ENCODE measurements around the gene SULT1C2.

The SULT1C2 gene

DNA sequence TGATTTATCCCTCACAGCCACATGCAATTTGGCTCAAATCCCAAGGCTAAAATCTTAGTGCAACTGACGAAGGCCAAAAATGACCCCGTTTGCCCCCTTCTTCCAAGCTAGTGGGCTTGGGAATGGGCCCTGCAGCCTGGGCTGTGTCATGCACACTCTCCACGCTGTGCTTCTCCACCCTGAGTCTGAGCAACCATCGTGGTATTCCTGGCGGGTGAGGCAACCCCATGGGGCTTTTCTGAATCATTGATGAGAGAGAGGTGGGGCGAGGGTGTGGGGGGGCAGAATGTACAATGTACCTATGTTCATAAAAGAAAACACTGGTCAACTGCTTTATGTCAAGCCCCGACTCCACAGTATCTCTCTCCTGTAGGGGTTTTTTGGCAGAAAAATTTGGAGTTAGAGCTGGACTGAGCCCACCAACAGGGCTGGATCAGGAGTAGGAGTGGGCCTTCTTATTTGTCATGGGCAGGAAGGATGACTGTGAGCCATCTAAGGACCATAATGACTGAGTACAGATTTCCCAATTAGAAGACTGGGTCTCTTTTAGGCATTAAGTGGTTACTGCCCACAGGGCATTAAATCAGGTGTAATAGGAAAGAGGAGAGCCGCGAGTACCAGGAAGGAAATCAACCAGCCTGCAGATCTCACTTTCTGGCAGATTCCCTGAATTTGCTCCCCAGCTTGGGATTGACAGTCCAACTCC, 8.9 kb downstream of the SULT1C2 start:
- FAIRE-seq = no peak

DNA sequence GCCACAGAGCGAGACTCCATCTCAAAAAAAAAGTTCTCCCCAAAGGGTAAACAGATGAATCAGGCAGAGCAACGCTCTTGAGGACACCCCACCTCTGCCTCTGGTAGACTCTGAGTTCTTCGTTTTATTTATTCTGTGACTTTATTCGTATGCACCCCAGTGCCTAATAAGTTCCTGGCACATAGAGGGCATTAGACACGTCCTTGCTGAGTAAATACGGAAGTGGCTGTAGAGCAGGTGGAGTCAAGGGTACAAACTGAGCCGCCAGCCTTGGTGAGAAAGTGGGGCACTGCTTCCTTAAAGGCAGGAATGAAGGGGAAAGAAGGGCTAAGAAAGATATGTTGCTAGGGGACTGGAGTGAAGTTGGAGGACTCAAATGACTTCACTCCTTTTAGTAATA, 12.9 kb downstream of the SULT1C2 start:
- FAIRE-seq = no peak

DNA sequence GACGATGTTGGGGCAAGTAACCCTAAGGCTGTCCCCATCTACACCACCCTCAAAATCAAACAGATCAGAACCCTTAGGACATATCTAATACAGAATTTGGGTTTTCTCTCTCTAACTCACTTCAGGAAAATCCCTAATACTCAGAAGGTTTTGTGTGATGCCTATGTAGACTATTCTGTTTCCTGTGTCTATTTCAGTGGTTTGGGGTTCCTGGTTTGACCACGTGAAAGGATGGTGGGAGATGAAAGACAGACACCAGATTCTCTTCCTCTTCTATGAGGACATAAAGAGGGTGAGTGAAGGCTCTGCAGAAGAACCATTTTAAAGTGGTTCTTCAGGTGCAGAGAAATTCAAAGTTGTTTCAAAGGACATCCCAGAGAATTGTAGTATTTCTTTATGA, 16.3 kb downstream of the SULT1C2 start:
- FAIRE-seq = no peak

DNA sequence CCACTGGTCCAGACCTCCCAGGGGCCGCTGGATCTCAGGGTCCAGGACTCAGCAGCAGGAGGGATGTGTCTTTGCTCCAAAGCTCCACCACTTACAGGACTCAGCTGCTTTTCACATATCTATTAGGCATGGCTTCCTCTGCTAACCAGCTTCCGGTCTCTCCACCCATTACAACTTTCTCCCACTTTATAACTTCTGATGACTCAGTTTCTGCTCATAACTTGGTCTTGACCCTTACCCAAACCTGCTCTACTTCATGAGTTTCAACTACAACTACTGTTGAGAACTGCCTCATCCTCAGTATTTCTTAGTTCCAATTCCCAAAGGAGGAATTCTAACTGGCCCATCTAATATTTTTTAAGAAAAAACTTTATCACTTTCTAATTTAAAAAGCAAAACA, 17.2 kb downstream of the SULT1C2 start:
- no peak for FAIRE-seq

DNA sequence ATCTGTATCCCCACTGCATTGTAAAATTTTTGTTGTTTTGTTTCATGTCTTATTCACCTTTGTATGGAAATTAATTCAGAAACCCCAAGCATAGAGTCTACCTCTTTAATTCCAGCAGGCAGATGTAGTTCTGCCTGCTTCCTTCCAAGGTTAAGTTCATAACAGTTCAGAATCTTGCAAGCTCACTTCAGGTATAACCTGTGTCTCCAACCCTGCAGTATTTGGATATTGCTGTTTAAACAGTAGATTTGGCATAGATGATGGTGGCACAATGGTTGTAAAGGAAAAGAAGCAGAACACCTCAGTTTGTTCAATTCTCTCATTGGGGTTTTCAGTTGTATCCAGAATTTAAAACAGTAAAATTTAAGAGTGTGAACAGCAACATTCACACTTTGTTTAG, 21.2 kb downstream of the SULT1C2 start:
- no peak for FAIRE-seq

DNA sequence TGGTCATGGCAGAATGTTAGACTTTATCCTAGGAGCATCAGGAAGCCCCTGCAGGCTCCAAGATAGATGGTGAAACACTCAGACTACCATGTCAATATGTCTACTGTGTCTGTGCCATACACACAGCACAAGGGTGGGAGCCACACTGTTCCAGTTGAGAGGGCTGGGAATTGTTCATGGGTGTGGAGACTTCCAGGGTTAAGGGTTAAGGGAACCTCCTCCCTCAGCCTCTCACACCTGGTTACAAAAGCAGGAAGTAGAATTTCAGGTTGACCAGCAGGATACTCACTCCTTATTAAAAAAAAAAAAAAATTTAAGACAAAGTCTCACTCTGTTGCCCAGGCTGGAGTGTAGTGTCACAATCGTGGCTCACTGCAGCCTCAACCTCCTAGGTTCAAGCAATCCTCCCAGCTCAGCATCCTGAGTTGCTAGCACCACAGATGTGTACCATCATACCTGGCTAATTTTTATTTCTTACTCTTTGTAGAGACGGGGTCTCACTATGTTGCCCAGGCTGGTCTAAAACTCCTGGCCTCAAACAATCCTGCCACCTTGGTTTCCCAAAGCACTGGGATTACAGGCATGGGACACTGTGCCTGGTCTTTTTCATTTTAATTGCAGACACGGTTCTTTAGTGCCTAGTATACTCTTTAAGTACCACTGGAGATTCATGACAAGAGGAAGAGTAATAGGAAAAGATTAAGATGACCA, 26.0 kb downstream of the SULT1C2 start:
- no peak for FAIRE-seq

DNA sequence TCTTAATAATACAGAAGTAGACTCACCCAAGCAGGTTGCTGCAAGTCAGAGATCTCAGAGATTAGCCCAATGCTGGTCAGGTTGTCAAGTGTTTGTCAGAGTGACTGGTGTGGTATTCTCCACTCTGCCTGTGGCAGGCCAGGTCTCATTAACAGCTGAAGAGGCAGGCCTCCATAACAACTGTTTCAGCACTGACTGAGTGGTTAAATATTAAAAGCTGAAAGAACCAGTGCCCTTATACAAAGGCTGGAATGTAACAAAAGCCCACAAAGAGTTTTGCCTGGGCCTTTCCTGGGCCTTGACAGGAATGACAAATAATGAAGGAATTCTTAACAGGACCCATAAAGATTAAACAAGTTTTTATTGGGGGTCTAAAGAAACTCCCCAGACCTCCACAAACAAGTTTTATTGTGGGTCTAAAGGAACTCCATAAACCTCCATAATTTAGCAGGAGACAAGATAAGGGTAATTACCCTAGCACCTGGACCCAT, 26.8 kb downstream of the SULT1C2 start:
- no peak for FAIRE-seq

DNA sequence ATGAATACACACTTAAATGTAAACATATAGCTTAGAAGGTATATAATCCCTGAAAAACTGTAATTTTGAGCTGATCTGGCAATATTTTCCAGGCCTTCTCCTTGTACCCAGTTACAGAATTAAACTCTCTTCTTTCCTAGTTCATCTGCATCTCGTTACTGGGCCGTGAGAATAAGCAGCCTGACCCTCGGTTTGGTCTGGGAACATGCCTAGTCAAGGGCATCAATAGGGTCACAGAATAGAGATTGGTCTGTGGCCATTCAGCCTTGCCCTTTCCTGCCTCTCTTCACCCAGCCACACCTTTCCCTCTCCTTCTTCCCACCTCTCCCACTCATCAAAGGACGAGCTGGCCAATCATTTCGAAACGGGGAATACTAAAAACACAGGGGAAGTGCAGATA, 27.3 kb downstream of the SULT1C2 start:
- FAIRE-seq = no peak

DNA sequence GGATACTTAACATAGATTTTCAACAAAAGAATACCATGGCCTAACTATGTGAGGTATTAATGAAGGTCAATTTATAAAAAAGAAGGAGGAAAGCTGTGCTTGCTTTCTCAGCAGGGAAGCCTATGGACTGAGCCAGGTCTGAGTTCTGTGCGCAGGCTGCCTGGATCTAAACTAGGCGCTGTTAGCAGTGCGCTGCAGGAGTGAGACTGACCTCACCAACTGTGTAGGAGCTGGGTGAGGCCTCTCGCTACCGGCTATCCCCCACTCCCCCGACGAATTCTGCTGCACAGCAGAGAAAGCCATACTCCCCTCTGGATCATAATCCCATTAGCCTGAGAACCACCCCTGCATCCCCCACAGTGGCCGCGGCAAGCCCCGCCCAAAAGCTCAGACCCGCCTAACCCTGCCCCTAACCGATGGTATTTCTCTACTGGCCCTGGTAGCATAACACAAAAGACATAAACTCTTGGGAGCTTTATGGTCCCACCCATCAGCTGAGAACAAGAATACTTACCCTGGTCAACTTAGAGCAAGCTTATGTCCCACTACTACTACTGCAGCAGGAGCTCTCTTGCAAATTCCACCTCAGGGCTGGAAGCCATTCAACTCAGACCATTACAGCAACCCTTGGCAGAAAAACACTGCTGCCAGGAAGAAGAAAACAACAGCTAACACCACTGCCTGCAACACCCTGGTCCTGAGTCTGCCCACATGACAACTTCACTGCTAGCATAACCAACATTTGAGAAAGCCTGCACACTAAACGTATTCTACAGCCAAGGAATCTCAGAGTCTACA, 28.0 kb downstream of the SULT1C2 start:
- FAIRE-seq = no peak

DNA sequence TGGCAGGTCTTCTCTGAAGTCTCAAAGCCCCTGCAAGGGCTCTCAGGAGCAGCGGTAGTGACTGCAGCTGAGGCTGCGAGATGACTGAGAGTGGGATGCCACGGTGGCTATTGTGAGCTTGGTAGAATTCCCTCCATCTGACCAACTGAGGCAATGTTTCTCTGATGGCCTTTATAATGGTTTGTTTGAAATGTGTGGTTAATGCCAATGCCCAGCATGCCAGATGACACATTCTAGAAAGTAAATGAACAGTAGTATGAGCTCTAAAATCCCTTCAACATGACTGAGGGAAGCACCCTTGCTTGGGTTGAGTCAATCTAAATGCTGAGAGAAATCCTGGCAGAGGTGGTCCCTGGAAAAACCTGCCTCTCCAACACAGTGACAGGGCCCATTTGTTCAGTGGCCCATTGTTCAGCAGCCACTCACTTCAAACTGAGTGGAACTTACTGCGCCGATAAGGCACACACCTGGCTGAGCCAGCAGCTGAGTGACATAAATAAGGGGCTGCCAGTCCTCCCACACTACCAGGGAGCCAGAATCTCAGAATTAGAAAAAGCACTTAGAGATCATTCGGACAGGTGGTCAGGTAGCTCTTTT, 31.7 kb downstream of the SULT1C2 start:
- no peak for FAIRE-seq

DNA sequence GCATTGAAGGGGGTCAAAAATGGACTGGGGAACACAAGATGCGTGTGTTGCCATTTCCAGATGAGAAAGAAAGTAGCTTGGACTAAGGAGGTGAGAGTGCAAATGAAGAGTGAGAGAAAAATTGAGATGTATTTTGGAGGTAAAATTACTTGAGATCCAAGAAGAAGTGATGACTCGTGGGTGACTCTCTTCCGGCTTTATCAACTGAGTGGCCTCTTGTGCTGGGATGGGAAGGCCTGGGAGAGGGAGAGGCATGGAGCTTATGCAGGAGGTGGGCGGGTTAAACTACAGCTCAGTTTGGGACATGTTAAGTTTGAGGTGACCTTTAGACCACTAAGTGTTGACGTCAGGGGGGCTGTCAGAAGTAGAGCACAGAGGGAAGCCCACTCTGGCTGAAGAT, 34.9 kb downstream of the SULT1C2 start:
- no peak for FAIRE-seq

DNA sequence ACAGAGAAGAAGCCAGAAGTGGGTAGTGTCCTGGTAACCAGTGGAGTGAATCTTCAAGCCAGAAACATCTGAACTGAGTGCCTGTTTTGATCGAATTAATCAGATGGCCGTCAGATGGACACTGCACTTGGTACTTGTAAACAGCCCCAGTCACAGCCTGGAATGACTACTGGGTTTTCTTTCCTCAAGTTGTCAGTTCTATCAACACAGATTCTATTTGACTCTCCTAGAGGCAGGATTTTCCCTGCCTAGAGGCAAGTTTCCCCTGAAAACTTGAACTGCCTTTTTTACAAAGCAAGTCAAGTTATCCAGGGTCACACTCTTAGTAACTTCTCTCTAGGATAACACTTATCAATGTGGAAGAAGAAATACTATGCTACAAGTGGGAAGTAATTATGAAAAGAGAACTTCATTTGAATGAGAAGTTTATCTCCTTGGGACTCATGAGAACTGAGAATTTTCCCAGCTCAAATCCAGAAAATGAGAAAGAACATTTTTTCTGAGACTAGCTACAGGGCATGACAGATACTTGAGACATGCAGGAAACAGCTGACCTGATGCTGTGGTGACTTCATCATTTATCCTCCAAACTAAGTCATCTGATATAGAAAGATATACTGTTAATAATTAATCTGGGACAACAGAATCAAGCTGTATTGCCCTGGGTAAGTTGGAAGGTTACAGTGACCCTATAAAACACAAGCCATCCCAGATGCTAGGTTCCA, 36.0 kb downstream of the SULT1C2 start:
- no peak for FAIRE-seq

DNA sequence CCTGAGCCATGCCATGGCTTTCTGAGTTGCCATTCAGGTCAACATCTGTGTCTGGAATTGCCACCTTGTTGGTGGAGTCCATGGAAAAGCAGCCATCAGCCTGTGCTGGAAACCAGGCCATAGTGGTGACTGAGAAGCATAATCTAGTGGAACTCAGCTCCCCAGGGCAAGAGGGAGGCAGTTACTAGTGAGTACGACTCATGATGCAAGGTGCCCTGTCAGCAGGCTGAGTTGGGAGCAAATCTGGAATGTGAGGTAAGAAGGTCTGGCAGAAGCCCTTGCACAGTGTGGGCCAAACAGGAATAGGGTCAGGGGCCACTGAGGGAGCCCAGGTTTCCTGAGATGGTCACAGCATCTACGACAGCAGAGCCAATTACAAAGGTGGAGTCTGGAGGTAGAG, 37.1 kb downstream of the SULT1C2 start:
- no peak for FAIRE-seq

DNA sequence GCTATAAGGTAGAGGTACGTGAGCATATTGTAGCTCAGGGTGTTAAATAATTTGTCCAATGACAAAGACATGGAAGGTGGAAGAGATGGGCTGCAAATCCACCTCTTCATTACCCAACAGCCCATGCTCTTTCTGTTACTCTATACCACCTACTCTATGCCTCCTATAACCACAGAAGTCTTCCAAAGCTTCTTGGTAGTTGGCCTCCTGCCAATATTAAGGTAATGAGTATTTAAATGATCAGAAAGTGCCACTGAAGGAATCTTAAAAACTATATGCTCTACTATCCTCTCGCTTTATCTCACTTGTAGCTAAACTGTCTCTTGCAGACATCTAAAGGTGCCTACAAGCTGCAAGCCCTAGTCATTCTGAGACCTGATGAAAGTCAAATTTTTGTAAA, 41.1 kb downstream of the SULT1C2 start:
- FAIRE-seq = no peak

DNA sequence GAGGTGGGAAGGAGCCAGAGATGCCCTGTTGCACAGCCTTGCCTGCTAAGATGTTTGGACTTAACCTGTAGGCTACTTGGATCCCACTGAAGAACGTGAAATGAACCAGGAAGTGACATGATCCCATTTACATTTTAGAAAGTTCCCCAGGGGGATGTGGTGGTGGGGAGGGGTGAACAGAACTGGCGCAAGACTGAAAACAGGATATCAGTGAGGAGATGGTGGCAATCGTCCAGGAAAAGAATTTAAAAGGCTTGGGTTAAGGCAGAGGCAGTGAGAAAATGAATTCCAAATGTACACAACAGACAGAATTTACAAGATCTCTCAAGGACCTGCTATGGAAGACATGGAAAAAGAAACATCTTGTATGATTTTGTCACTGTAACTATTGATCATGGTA, 42.3 kb downstream of the SULT1C2 start:
- no peak for FAIRE-seq

DNA sequence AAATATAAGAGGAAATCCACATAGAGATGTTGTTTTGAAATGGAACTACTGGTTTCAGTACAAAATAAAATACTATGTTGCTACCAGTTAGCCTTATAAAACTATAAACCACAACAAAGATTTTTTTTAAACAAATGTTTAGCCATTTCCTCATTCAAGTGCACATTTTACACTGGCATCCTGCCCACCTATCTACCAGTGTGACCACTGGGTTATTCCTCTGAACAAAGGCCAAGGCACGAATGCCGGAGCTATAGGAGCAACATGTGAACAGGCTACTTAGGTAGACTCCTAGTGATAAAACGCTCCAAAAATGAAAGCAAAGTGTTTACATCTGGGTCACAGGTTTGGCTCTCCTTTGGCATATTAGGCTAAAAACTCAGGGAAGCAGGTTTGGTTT, 57.3 kb downstream of the SULT1C2 start:
- no peak for FAIRE-seq

DNA sequence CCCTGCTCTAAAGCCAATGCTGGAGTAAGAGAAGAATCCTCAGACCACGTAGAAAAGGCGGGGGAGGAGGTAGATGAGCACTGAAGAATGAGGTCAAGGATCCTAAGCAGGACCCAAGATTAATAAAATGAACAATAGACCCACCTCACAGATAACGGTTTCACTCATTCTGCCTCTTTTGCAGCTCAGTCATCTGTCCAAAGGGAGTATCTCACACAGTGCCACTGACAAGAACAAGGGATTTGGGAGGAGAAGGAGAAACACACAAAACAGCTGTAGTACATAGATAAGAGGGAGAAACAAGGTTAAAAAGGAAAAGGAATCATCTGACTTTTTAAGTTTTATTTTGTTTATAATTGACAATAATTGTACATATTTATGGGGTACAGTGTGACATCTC, 58.1 kb downstream of the SULT1C2 start:
- no peak for FAIRE-seq

DNA sequence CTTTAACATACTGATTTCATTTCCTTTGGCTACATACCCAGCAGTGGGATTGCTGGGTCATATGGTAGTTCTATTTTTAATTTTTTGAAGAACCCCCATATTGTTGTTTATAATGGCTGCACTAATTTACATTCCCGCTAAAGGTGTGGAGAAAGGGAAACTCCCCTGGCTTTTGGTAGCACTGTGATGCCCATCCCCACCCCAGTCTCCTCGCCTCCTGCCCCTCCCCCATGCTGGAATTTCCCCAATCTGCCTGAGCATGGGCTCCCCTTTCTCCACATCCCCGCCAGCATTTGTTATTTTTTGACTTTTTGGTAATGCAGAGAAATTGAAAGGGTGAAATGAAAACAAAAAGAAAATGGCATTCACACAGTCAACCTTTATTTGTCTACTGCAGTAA, 59.1 kb downstream of the SULT1C2 start:
- no peak for FAIRE-seq

DNA sequence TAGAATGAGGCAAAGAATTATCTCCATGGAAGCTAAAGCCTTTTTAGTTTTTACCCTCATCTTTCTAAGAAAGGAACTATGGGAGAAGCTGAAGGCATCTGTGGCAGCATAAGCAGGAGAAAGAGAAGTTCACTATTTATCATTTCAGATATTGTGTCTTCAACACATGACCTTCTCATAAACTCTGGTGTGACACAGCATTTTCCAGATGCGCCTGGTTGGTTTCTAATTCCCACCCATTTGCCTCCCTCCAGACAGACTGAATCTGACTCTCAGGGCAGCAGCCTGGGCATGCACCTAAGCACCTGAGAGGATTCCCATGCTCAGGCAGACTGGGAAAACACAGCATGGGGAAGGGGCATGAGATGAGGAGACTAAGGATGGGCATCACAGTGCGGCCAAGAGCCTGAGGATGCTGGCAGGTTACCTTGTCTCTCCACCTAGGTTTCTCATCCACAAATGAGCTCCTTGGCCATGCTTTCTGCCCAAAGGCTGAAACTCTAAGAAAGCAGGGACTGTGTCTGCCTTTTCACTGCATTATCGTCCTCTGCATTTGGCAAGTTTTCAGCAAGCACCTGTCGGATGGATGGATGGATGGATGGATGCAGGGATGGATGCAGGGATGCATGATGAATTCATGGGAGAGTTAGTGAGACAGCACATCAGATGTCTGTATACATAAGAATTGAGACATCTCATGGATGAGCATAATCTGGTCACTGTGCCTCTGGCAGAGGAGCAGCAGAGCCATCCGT, 60.3 kb downstream of the SULT1C2 start:
- FAIRE-seq = no peak

DNA sequence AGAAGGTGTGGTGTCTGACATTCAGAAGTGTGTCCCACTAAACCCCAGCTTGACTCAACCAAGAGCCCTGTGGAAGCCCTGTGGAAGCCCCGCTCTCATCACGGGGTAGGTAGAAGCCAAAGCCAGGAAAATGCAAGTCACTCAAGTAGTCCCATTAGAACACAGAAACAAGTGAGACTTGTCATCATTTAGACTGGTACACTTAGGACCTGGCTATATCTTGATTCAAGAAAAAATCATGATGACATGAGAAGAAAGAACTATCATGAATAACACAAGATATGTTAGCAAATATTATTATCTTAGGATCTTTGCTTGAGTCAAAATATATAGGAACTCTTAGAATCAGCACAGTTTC, 60.9 kb downstream of the SULT1C2 start:
- no peak for FAIRE-seq

DNA sequence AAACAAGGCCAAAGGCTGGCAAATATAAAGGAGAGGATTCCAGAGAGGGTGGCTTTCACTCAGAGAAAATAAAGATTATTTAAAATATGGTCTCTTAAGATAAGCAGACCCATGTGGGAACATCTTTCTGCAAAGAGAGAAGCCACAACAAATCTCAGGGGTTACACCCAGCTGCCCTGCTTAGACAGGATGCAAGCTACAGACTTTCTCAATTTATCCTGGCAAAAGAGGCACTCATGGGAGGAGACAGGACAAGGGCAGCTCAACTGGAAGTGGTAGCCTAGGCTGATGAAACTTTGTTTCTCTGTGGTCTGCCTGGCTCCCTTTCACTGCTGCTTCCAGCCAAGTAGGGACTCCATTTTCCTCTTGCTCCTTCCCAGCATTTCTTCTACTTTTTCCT, 63.2 kb downstream of the SULT1C2 start:
- FAIRE-seq = no peak

DNA sequence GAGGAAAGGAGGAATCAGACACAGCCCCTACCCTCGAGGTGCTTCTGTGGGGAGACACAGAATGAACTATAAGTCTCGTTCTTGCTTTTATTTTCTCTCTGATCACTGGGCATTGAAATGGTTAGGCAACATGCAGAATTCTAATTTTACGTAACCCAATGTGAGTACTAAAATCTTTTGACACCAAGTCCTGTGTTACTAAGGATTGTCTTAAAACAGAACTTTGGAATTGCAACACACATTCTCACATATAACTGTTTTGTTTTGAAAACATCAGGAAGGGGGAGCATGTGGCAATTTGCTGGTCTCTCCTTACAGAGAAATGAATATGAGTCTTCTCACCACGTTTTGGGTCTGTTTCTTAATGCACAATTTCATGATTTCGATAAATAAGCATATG, 65.4 kb downstream of the SULT1C2 start:
- no peak for FAIRE-seq

All from islet of Langerhans (tissue), 1 donor.